ENCODE results near the gene SETD4.

- TF ChIP-seq CTCF (IDR thresholded peaks at IDR 0.05; ENCODE audit: borderline replicate concordance, extremely low read depth, low read length, poor library complexity, severe bottlenecking) (no peak), EZH2 (IDR thresholded peaks at IDR 0.05; ENCODE audit: borderline replicate concordance, low read depth, low read length, severe bottlenecking) (no peak)
Observed at GRCh38 chr21:36038701-36039497, 21.4 kb downstream of the SETD4 start.

Data from DND-41 (cell line).